ENCODE data around the gene RNF5.

The RNF5 gene

GRCh38 chr6:32188381-32189068 is 10.3 kb downstream of the RNF5 start:
- Histone ChIP-seq H3K27me3 (ENCODE audit: insufficient read depth, insufficient read length) (no peaks in the 10 kb centered on the region), H3K9ac (ENCODE audit: insufficient read length, low read depth) (peak overlapping the region; percentile 83), H3K4me3 (ENCODE audit: insufficient read length, low read depth) (peak overlapping the region; percentile 58), H3K36me3 (ENCODE audit: insufficient read depth, insufficient read length, low read length) (peaks cover 23% of the 10 kb centered on the region), H3K4me1 (ENCODE audit: insufficient read depth, insufficient read length) (peaks cover 10% of the 10 kb centered on the region), H3K9me3 (ENCODE audit: insufficient read depth, low read length) (no peaks in the 10 kb centered on the region)
- no peak for DNase-seq (ENCODE audit: low read depth, low spot score)
- TF ChIP-seq SUZ12 (IDR thresholded peaks at IDR 0.05; ENCODE audit: extremely low read depth, insufficient read depth, insufficient read length) = no peak
- TF ChIP-seq ZNF274 (IDR thresholded peaks at IDR 0.05; ENCODE audit: low read depth, low read length) = no peak
- no peak for TF ChIP-seq YY1 (IDR thresholded peaks at IDR 0.05; ENCODE audit: insufficient read depth, insufficient read length)

GRCh38 chr6:32189069-32189741 is 11.0 kb downstream of the RNF5 start:
- Histone ChIP-seq H3K9ac (ENCODE audit: insufficient read length, low read depth) (peak overlapping the region; percentile 83), H3K9me3 (ENCODE audit: insufficient read depth, low read length) (no peaks in the 10 kb centered on the region), H3K4me3 (ENCODE audit: insufficient read length, low read depth) (peak overlapping the region; percentile 58), H3K36me3 (ENCODE audit: insufficient read depth, insufficient read length, low read length) (peaks cover 22% of the 10 kb centered on the region), H3K4me1 (ENCODE audit: insufficient read depth, insufficient read length) (peaks cover 10% of the 10 kb centered on the region), H3K27me3 (ENCODE audit: insufficient read depth, insufficient read length) (no peaks in the 10 kb centered on the region)
- DNase-seq (ENCODE audit: low read depth, low spot score) = no peak
- no peak for TF ChIP-seq YY1 (IDR thresholded peaks at IDR 0.05; ENCODE audit: insufficient read depth, insufficient read length)
- TF ChIP-seq SUZ12 (IDR thresholded peaks at IDR 0.05; ENCODE audit: extremely low read depth, insufficient read depth, insufficient read length) = no peak
- no peak for TF ChIP-seq ZNF274 (IDR thresholded peaks at IDR 0.05; ENCODE audit: low read depth, low read length)

GRCh38 chr6:32189742-32190053 is 11.5 kb downstream of the RNF5 start:
- Histone ChIP-seq H3K4me1 (ENCODE audit: insufficient read depth, insufficient read length) (peaks cover 8% of the 10 kb centered on the region), H3K9ac (ENCODE audit: insufficient read length, low read depth) (peak overlapping the region; percentile 83), H3K27me3 (ENCODE audit: insufficient read depth, insufficient read length) (no peaks in the 10 kb centered on the region), H3K9me3 (ENCODE audit: insufficient read depth, low read length) (no peaks in the 10 kb centered on the region), H3K36me3 (ENCODE audit: insufficient read depth, insufficient read length, low read length) (peaks cover 22% of the 10 kb centered on the region), H3K4me3 (ENCODE audit: insufficient read length, low read depth) (peak overlapping the region; percentile 58)
- no peak for TF ChIP-seq SUZ12 (IDR thresholded peaks at IDR 0.05; ENCODE audit: extremely low read depth, insufficient read depth, insufficient read length)
- TF ChIP-seq ZNF274 (IDR thresholded peaks at IDR 0.05; ENCODE audit: low read depth, low read length) = no peak
- TF ChIP-seq YY1 (IDR thresholded peaks at IDR 0.05; ENCODE audit: insufficient read depth, insufficient read length) = no peak
- no peak for DNase-seq (ENCODE audit: low read depth, low spot score)

- TF ChIP-seq YY1 (IDR thresholded peaks at IDR 0.05; ENCODE audit: insufficient read depth, insufficient read length) (no peak), ZNF274 (IDR thresholded peaks at IDR 0.05; ENCODE audit: low read depth, low read length) (no peak), SUZ12 (IDR thresholded peaks at IDR 0.05; ENCODE audit: extremely low read depth, insufficient read depth, insufficient read length) (no peak)
- no peaks in the 10 kb centered on the region for H3K9me3 ChIP-seq (ENCODE audit: insufficient read depth, low read length)
- peak within 1 kb of the TSS; percentile 83 for H3K9ac ChIP-seq (ENCODE audit: insufficient read length, low read depth)
- H3K27me3 ChIP-seq (ENCODE audit: insufficient read depth, insufficient read length) = no peaks in the 10 kb centered on the region
- H3K36me3 ChIP-seq (ENCODE audit: insufficient read depth, insufficient read length, low read length) = peaks cover 22% of the 10 kb centered on the region
- DNase-seq (ENCODE audit: low read depth, low spot score) = peak; percentile 66
- peak within 1 kb of the TSS; percentile 58 for H3K4me3 ChIP-seq (ENCODE audit: insufficient read length, low read depth)
- peaks cover 8% of the 10 kb centered on the region for H3K4me1 ChIP-seq (ENCODE audit: insufficient read depth, insufficient read length)
These were observed 12.0 kb downstream of the RNF5 start, which contains the start of gene PBX2 for GRCh38 chr6:32190054-32190851. TSS of gene PBX2 (minus strand) at chr6:32190202. CDS start at chr6:32189915, 287 bp downstream.

GRCh38 chr6:32190911-32191677 is 12.9 kb downstream of the RNF5 start:
- Histone ChIP-seq H3K4me3 (ENCODE audit: insufficient read length, low read depth) (peak overlapping the region; percentile 32), H3K27me3 (ENCODE audit: insufficient read depth, insufficient read length) (no peaks in the 10 kb centered on the region), H3K36me3 (ENCODE audit: insufficient read depth, insufficient read length, low read length) (peaks cover 21% of the 10 kb centered on the region), H3K9me3 (ENCODE audit: insufficient read depth, low read length) (no peaks in the 10 kb centered on the region), H3K9ac (ENCODE audit: insufficient read length, low read depth) (peak overlapping the region; percentile 66), H3K4me1 (ENCODE audit: insufficient read depth, insufficient read length) (peaks cover 8% of the 10 kb centered on the region)
- no peak for DNase-seq (ENCODE audit: low read depth, low spot score)
- TF ChIP-seq ZNF274 (IDR thresholded peaks at IDR 0.05; ENCODE audit: low read depth, low read length) = no peak
- TF ChIP-seq SUZ12 (IDR thresholded peaks at IDR 0.05; ENCODE audit: extremely low read depth, insufficient read depth, insufficient read length) = no peak
- TF ChIP-seq YY1 (IDR thresholded peaks at IDR 0.05; ENCODE audit: insufficient read depth, insufficient read length) = no peak

- Histone ChIP-seq H3K9ac (ENCODE audit: insufficient read length, low read depth) (no peak overlapping the region), H3K27me3 (ENCODE audit: insufficient read depth, insufficient read length) (no peaks in the 10 kb centered on the region), H3K9me3 (ENCODE audit: insufficient read depth, low read length) (no peaks in the 10 kb centered on the region), H3K4me3 (ENCODE audit: insufficient read length, low read depth) (no peak overlapping the region), H3K36me3 (ENCODE audit: insufficient read depth, insufficient read length, low read length) (peaks cover 12% of the 10 kb centered on the region), H3K4me1 (ENCODE audit: insufficient read depth, insufficient read length) (peaks cover 13% of the 10 kb centered on the region)
- DNase-seq (ENCODE audit: low read depth, low spot score) = no peak
- no peak for TF ChIP-seq ZNF274 (IDR thresholded peaks at IDR 0.05; ENCODE audit: low read depth, low read length)
- TF ChIP-seq SUZ12 (IDR thresholded peaks at IDR 0.05; ENCODE audit: extremely low read depth, insufficient read depth, insufficient read length) = no peak
- TF ChIP-seq YY1 (IDR thresholded peaks at IDR 0.05; ENCODE audit: insufficient read depth, insufficient read length) = no peak
These were observed 13.7 kb downstream of the RNF5 start for GRCh38 chr6:32191696-32192607.

Data from NT2/D1 (cell line).